PC-3 (cell line): ENCODE data around the gene CACTIN. TPM values are rescaled to one million over a fixed set of nuclear protein-coding genes. Genes with fewer than 3 reads are reported as not detected.
A peak's percentile ranks its signal among the peaks of the same experiment; 100 is the strongest.

Experiments used
- ATAC-seq: fragments of 200-7000 bp; cut with Tn5 transposase; 2 replicates; pipeline ENCODE4 v1.9.1; 2020; ENCODE audit warnings: mild to moderate bottlenecking, moderate library complexity
- BruUV-seq: library from RNA; stranded (reverse); fragments of 400-500 nt; replicated peaks from 2 replicates; lab custom pipeline; 2021; lab: Mats Ljungman, UMichigan
- CTCF ChIA-PET: fragments of 300-600 bp; sonication (Branson Sonifier 250); formaldehyde crosslinking; loops from one replicate; lab custom pipeline; 2022; ENCODE audit warnings: antibody characterized with exemption; lab: Charles Lee
- POLR2A ChIA-PET: fragments of 300-600 bp; sonication (Branson Sonifier 250); formaldehyde crosslinking; loops from one replicate; lab custom pipeline; 2022; ENCODE audit warnings: antibody characterized with exemption; ENCODE audit not compliant: unreplicated experiment; lab: Charles Lee
- DNase-seq: peaks from one replicate; pipeline ENCODE4 v3.0.0-alpha.2; 2015
- H2AFZ ChIP-seq: fragments of 300-600 bp; sonication (generic); 2 replicates; pipeline ENCODE4 v1.6.0; 2016; ENCODE audit warnings: antibody characterized with exemption, low read length
- H3F3A ChIP-seq: fragments of 300-600 bp; sonication (generic); one replicate; pipeline ENCODE4 v1.6.0; 2017; ENCODE audit warnings: antibody characterized with exemption, low read length, control low read depth, mild to moderate bottlenecking; ENCODE audit not compliant: unreplicated experiment
- H3K27ac ChIP-seq: fragments of 300-600 bp; sonication (generic); 2 replicates; pipeline ENCODE4 v1.5.1; 2016; ENCODE audit warnings: mild to moderate bottlenecking, low read length
- H3K27me3 ChIP-seq: fragments of 300-600 bp; sonication (generic); 2 replicates; pipeline ENCODE4 v1.6.1; 2016; ENCODE audit warnings: low read length, mixed read lengths
- H3K36me3 ChIP-seq: fragments of 300-600 bp; sonication (generic); 2 replicates; pipeline ENCODE4 v1.6.1; 2016; ENCODE audit warnings: low read depth, mixed run types, low read length, mixed read lengths
- H3K4me1 ChIP-seq: fragments of 300-600 bp; sonication (generic); 2 replicates; pipeline ENCODE4 v1.5.1; 2016; ENCODE audit warnings: low read length; ENCODE audit not compliant: insufficient read depth
- H3K4me2 ChIP-seq: fragments of 300-600 bp; sonication (generic); 2 replicates; pipeline ENCODE4 v1.6.0; 2016; ENCODE audit warnings: low read length
- H3K4me3 ChIP-seq: fragments of 300-600 bp; sonication (generic); 2 replicates; pipeline ENCODE4 v1.5.1; 2016; ENCODE audit warnings: mild to moderate bottlenecking, low read length, mixed read lengths
- H3K79me2 ChIP-seq: fragments of 300-600 bp; sonication (generic); 2 replicates; pipeline ENCODE4 v1.6.1; 2017; ENCODE audit warnings: low read length, mixed read lengths
- H3K9ac ChIP-seq: fragments of 300-600 bp; sonication (generic); 2 replicates; pipeline ENCODE4 v1.6.0; 2016; ENCODE audit warnings: mild to moderate bottlenecking, low read length
- H3K9me2 ChIP-seq: fragments of 300-600 bp; sonication (generic); replicated peaks from 2 replicates; pipeline ENCODE4 v1.6.1; 2016; ENCODE audit warnings: mixed run types, low read length, mixed read lengths
- H3K9me3 ChIP-seq: fragments of 300-600 bp; sonication (generic); 2 replicates; pipeline ENCODE4 v1.6.1; 2016; ENCODE audit warnings: low read length, mixed read lengths
- H4K20me1 ChIP-seq: fragments of 300-600 bp; sonication (generic); 2 replicates; pipeline ENCODE4 v1.6.1; 2016; ENCODE audit warnings: low read length, mixed read lengths
- EZH2 ChIP-seq: fragments of 300-600 bp; sonication (generic); IDR thresholded peaks from one replicate; pipeline ENCODE4 v1.6.1; 2017; ENCODE audit warnings: antibody characterized with exemption, mild to moderate bottlenecking, low read length; ENCODE audit not compliant: unreplicated experiment
- EZH2phosphoT487 ChIP-seq: fragments of 300-600 bp; sonication (generic); IDR thresholded peaks from 2 replicates; pipeline ENCODE4 v1.6.1; 2018; ENCODE audit warnings: mild to moderate bottlenecking, antibody characterized with exemption, low read length, borderline replicate concordance
- intact Hi-C: fragments of 100-400 bp; cut with micrococcal nuclease; formaldehyde crosslinking; loops from 2 replicates; pipeline ENCODE4 v1.9.0; 2023
- total RNA-seq: library from RNA; depleted of rRNA; stranded (reverse); fragments of >200 nt; gene quantifications from 2 replicates; pipeline ENCODE4 v1.2.3, GENCODE V29; 2014
- TF ChIP-seq, protein P1 (sequence below): fragments of 300-600 bp; sonication (generic); conservative IDR thresholded peaks from 2 replicates; pipeline ENCODE4 v1.5.1; 2017; ENCODE audit warnings: antibody characterized with exemption, low read depth, mild to moderate bottlenecking, low read length

Gene CACTIN
- total RNA-seq, 1 experiment from 2014 or later, result 47.8 TPM

- ChIA-PET CTCF (interaction anchor here (1.0 kb wide), 1 partner anchor 9 kb away, joined by 9 read pairs; no protein-coding TSS in a partner anchor), POLR2A (interaction anchor here (0.6 kb wide), 1 partner anchor 1044 kb away, joined by 3 read pairs; no protein-coding TSS in a partner anchor)
- BruUV-seq, result no TSS peak
- Histone ChIP-seq H3K4me2 (peak overlapping the region; percentile 93), H3K9me3 (no peaks in the 10 kb centered on the region), H4K20me1 (no peaks in the 10 kb centered on the region), H3K27ac (peak overlapping the region; percentile 45), H3K9me2 (no peaks in the 10 kb centered on the region), H3K4me3 (peak overlapping the region; percentile 95), H3K79me2 (peaks cover 12% of the 10 kb centered on the region), H2AFZ (peak overlapping the region; percentile 64), H3K4me1 (peaks cover 4% of the 10 kb centered on the region; the same call in 1 of the 2 replicates), H3K9ac (peak overlapping the region; percentile 88), H3K36me3 (peaks cover 3% of the 10 kb centered on the region), H3F3A (no peaks in the 10 kb centered on the region), H3K27me3 (no peaks in the 10 kb centered on the region)
- intact Hi-C loops, result no loop called here
- DNase-seq (no peak), ATAC-seq (peak; percentile 6; the same call in 1 of the 2 replicates)
- no peak for TF ChIP-seq EZH2phosphoT487
- TF ChIP-seq, protein P1, sequence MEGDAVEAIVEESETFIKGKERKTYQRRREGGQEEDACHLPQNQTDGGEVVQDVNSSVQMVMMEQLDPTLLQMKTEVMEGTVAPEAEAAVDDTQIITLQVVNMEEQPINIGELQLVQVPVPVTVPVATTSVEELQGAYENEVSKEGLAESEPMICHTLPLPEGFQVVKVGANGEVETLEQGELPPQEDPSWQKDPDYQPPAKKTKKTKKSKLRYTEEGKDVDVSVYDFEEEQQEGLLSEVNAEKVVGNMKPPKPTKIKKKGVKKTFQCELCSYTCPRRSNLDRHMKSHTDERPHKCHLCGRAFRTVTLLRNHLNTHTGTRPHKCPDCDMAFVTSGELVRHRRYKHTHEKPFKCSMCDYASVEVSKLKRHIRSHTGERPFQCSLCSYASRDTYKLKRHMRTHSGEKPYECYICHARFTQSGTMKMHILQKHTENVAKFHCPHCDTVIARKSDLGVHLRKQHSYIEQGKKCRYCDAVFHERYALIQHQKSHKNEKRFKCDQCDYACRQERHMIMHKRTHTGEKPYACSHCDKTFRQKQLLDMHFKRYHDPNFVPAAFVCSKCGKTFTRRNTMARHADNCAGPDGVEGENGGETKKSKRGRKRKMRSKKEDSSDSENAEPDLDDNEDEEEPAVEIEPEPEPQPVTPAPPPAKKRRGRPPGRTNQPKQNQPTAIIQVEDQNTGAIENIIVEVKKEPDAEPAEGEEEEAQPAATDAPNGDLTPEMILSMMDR, result no peak
- no peak for TF ChIP-seq EZH2
Observed at GRCh38 chr19:3573162-3573857, 53.3 kb downstream of the CACTIN start.

- intact Hi-C loops, result no loop called here
- no TSS peak for BruUV-seq
- POLR2A ChIA-PET, result no interaction called here
Observed at GRCh38 chr19:3572855-3573161, 53.8 kb downstream of the CACTIN start, which contains the start of gene HMG20B. Gene HMG20B (plus strand): TSS chr19:3572944. CDS start chr19:3573310, 366 bp downstream.

More at GRCh38 chr19:3572855-3573161, 53.8 kb downstream of the CACTIN start, which contains the start of gene HMG20B:
- no peaks in the 10 kb centered on the region for H3F3A ChIP-seq
- peak within 1 kb of the TSS; percentile 95 for H3K4me3 ChIP-seq
- peaks cover 12% of the 10 kb centered on the region for H3K79me2 ChIP-seq
- H3K4me2 ChIP-seq, result peak within 1 kb of the TSS; percentile 93
- peaks cover 4% of the 10 kb centered on the region; the same call in 1 of the 2 replicates for H3K4me1 ChIP-seq
- no peak for ATAC-seq
- CTCF ChIA-PET, result no interaction called here
- no peak for DNase-seq
- peak within 1 kb of the TSS; percentile 68 for H2AFZ ChIP-seq
- TF ChIP-seq EZH2phosphoT487 (no peak), EZH2 (no peak)
- TF ChIP-seq, protein P1, result no peak
- H3K9me2 ChIP-seq, result no peaks in the 10 kb centered on the region
- no peaks in the 10 kb centered on the region for H3K9me3 ChIP-seq
- no peaks in the 10 kb centered on the region for H3K27me3 ChIP-seq
- peak within 1 kb of the TSS; percentile 88 for H3K9ac ChIP-seq
- peaks cover 3% of the 10 kb centered on the region for H3K36me3 ChIP-seq
- no peaks in the 10 kb centered on the region for H4K20me1 ChIP-seq
- H3K27ac ChIP-seq, result peak within 1 kb of the TSS; percentile 45
